Measurements from ENCODE around the gene DUSP14.

DNA sequence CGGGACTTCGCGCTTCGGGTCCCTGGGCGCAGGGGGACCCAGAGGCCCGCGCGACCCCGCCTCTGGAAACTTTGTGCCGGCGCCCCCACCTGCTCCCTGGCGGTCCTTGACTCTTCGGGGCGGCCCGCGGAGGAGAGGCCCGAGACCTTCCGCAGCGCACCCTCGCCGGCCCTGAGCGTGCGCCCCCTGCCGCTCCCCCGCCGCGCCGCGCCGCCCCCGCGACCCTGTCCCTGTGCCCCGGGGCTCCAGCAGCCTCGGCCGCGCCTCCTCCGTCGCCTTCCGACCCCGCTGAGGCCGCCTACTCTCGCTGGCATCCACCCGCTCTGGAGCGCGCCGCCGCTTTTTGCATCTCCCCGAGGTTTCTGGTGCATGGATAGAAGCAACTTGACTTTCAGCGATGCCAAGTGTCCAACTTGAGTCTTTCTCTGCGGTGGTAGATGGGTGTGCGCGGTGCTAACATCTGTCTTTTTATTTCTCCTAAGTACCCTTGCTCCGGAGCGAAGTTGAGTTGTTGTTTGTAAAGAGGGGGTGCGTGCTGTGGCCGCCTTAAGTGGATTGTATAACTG is 414 bp downstream of the DUSP14 start:
- TF ChIP-seq, protein P1, sequence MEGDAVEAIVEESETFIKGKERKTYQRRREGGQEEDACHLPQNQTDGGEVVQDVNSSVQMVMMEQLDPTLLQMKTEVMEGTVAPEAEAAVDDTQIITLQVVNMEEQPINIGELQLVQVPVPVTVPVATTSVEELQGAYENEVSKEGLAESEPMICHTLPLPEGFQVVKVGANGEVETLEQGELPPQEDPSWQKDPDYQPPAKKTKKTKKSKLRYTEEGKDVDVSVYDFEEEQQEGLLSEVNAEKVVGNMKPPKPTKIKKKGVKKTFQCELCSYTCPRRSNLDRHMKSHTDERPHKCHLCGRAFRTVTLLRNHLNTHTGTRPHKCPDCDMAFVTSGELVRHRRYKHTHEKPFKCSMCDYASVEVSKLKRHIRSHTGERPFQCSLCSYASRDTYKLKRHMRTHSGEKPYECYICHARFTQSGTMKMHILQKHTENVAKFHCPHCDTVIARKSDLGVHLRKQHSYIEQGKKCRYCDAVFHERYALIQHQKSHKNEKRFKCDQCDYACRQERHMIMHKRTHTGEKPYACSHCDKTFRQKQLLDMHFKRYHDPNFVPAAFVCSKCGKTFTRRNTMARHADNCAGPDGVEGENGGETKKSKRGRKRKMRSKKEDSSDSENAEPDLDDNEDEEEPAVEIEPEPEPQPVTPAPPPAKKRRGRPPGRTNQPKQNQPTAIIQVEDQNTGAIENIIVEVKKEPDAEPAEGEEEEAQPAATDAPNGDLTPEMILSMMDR (IDR thresholded peaks at IDR 0.05): peak; percentile 45
- TF ChIP-seq EZH2phosphoT487 (IDR thresholded peaks at IDR 0.05) (no peak), EZH2 (IDR thresholded peaks at IDR 0.05) (peak; percentile 29)
